Liver (tissue), 2 donors: ENCODE measurements around the gene RAPGEF6.

ENCODE experiments used
- TF ChIP-seq, protein P1 (sequence below): fragments of 150-350 bp; IDR thresholded peaks from 2 replicates; pipeline ENCODE4 v1.5.1; 2017; ENCODE audit warnings: improper control_type of control experiment, low read depth, low read length; ENCODE audit not compliant: missing input control
- TF ChIP-seq, protein P2 (sequence below): IDR thresholded peaks from 2 replicates; pipeline ENCODE4 v1.6.1; 2016; ENCODE audit warnings: antibody characterized with exemption, mild to moderate bottlenecking
- donor health status: healthy.

GRCh38 chr5:131536850-131537448, 98.1 kb downstream of the RAPGEF6 start:
- TF ChIP-seq, protein P1, sequence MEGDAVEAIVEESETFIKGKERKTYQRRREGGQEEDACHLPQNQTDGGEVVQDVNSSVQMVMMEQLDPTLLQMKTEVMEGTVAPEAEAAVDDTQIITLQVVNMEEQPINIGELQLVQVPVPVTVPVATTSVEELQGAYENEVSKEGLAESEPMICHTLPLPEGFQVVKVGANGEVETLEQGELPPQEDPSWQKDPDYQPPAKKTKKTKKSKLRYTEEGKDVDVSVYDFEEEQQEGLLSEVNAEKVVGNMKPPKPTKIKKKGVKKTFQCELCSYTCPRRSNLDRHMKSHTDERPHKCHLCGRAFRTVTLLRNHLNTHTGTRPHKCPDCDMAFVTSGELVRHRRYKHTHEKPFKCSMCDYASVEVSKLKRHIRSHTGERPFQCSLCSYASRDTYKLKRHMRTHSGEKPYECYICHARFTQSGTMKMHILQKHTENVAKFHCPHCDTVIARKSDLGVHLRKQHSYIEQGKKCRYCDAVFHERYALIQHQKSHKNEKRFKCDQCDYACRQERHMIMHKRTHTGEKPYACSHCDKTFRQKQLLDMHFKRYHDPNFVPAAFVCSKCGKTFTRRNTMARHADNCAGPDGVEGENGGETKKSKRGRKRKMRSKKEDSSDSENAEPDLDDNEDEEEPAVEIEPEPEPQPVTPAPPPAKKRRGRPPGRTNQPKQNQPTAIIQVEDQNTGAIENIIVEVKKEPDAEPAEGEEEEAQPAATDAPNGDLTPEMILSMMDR: no peak
- TF ChIP-seq, protein P2, sequence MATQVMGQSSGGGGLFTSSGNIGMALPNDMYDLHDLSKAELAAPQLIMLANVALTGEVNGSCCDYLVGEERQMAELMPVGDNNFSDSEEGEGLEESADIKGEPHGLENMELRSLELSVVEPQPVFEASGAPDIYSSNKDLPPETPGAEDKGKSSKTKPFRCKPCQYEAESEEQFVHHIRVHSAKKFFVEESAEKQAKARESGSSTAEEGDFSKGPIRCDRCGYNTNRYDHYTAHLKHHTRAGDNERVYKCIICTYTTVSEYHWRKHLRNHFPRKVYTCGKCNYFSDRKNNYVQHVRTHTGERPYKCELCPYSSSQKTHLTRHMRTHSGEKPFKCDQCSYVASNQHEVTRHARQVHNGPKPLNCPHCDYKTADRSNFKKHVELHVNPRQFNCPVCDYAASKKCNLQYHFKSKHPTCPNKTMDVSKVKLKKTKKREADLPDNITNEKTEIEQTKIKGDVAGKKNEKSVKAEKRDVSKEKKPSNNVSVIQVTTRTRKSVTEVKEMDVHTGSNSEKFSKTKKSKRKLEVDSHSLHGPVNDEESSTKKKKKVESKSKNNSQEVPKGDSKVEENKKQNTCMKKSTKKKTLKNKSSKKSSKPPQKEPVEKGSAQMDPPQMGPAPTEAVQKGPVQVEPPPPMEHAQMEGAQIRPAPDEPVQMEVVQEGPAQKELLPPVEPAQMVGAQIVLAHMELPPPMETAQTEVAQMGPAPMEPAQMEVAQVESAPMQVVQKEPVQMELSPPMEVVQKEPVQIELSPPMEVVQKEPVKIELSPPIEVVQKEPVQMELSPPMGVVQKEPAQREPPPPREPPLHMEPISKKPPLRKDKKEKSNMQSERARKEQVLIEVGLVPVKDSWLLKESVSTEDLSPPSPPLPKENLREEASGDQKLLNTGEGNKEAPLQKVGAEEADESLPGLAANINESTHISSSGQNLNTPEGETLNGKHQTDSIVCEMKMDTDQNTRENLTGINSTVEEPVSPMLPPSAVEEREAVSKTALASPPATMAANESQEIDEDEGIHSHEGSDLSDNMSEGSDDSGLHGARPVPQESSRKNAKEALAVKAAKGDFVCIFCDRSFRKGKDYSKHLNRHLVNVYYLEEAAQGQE: no peak
